GM21619 (cell line): ENCODE results near the gene GMDS.

ENCODE experiments used
- ATAC-seq: cut with Tn5 transposase; IDR thresholded peaks from one replicate; pipeline ENCODE4 v1.9.1; 2021; ENCODE audit not compliant: unreplicated experiment

The GMDS gene

GRCh38 chr6:1786455-1787453, 458.7 kb downstream of the GMDS start:
- ATAC-seq: no peak

GRCh38 chr6:1784422-1784884, 461.0 kb downstream of the GMDS start:
- no peak for ATAC-seq

DNA sequence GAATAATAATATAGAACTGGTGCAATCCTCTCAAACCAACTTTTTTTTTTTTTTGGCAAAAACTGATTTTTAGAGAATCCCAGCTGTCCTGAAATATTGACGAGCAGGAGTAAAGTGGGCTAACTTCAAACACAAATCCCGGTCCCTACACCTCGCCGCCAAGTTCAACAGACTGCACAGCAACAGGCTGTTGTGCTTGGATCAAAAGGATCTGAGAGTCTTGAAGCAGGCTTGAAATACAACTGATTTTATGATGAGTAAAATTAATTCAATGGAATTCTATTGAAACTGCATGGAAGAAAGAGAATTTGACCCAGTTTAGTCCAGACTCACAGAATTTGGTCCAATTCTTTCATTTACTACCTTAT, 463.6 kb downstream of the GMDS start:
- no peak for ATAC-seq

GRCh38 chr6:1781152-1781816, 464.1 kb downstream of the GMDS start:
- ATAC-seq: no peak

DNA sequence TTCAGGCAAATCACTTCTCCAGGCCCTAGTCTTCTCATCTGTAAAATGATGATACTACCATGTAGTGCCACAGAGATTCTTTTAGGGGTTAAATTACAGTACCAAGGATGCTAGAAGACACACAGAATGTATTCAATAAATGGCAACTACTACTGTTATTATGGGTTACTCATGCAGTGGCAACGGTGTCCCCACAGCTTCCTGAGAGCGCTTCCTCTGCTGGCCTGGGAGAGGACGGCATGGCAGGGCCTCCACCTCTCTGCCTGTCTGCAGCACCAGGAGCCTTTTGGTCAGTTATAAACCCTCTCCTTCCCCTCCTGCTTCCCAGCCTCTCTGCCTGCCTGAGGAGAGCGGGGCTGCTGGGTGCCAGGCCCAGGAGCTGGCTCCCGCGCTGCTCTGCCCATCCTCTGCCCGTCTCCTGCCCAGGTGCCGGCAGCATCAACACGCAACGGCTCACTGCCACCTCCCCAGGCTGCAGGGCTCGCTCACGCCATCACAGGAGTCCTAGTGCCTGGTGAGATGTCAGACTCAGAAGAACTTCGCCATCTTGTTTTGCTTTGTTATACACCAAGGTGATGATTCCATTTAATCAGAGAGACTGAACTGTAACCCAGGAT, 465.0 kb downstream of the GMDS start:
- no peak for ATAC-seq

DNA sequence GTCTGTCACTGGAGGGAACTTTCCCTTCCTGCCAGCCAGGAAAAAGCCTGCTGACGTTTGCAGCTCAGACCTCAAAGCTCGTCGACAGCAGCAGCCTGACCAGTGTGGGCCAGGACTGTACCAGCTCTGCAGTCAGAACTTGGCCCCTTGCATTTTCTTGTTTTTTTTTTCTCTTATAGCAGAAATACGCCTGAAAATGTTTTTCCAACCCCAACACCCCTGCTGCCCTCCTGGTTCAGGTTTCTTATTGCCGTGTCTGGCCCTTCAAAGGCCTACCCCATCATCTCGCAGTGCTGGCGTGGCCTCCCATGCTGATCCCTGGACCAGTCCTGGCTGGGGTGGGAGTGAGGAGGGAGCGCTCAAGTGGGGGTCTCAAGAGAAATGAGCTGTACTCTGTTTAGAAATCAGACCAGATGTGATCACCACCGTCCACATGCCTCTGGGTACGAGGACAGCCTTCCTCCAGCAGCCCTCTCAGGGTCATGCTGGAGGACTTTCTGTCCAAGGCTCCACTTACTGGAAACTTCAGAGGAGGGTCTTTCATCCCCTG, 466.6 kb downstream of the GMDS start:
- ATAC-seq: no peak

DNA sequence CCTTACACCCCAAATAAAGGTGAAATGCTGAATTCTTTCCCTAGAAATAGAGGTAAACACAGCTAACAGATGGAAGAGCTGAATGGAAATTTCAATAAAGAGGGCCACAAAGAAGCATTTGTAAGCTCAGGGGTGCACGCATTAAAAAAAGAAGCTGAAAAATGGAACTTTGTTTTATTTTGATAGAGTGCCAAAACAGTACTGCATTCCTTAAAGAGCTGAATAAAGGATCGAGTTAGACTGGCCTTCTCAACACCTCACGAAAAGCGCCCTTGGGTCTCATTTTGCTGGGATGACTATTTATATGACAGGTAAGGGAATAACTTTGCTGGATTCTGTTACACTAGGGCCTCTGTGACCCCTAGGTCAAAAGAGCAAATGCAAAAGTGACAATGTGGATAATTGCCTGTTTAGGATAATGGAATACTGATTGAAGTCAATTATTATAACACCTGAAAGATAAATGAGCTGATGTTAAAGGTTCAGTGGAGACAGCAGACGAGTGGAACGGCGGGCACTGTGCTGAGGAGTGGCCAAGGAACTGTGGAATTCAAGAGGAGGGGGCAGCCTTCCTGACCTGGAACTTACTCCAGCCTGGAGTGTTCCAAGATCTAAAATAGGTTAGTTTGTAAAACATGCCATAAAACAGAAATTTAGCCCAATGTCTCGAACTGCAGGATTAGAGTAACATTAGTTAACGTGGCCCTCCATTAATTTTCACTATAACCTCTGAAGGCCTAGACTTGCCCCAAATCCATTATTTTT, 467.3 kb downstream of the GMDS start:
- no peak for ATAC-seq

DNA sequence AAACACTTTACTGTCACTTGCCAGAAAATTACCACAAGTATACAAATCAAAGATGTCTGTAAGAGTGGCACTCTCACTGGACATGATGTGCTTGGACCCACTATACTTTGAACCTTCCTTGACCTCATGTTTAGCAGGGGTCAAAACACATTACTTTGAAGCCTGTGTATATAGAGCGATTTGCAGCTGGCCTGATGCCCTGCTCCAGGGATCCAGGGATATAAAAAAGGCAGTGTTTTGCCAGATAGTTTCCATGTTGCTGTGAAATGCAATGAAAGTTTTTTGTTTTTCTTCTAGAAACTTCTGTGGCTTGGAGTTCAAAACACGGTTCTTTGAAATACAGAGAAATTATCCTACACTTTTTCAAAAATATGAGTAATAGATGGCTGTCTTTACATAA, 470.0 kb downstream of the GMDS start:
- ATAC-seq: no peak

GRCh38 chr6:1774226-1774915, 471.0 kb downstream of the GMDS start:
- ATAC-seq: no peak

DNA sequence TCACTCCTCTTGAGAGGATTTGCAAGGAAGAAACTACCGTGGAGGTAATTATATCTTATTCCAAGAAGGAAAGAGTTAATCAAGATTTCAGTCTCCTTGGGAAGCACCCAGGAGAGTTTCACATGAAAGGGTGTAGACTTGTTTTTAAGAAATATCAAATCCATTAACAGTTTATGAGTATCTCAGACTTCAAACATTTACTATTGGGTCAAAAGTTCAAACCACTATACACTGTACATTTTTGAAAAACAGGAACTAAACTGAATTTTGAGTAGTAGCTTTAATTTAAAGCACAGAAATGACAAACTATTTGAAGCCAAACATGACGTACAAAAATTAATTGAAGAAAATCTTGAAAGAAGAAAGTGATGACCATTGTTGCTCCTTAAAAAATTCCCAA, 471.7 kb downstream of the GMDS start:
- ATAC-seq: no peak

DNA sequence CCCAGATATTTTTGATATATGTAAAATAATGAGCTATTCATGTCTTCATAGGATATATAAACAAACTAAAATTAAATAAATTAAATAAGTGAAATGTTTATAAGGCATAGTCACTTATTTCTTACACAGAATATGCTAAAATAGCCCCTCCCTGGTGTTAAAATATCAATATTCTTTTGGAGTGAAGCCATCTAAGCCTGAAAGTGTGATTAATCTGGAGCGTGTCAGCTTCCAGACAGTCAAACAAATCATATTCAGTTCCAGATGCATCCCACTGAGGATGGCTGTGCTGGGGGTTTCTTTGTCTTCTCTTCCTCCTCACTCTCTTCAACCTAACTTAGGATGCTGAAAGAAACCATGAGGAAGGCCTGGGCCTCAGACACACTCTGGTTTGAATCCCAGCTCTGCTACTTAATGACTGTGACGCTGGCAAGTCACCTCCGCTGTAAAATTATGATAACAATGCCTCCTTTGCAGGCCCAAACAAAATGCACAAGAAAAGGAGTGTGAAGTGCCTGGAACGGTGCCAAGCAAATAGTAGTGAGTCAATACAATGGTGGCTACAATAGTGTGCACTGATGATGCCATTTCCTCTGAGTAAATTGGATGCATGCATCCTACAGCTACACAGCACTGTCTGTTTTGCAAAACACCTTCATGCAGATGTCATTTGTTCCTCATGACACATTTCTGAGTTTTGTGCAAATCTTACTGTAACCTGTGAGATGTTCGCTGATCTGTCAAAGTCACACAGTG, 474.3 kb downstream of the GMDS start:
- no peak for ATAC-seq

- peak; percentile 65 for ATAC-seq
These were observed 475.0 kb downstream of the GMDS start for GRCh38 chr6:1770435-1770843.

- no peak for ATAC-seq
These were observed 477.7 kb downstream of the GMDS start for GRCh38 chr6:1767481-1768246.

- ATAC-seq: no peak
These were observed 478.8 kb downstream of the GMDS start for GRCh38 chr6:1766654-1767053.

DNA sequence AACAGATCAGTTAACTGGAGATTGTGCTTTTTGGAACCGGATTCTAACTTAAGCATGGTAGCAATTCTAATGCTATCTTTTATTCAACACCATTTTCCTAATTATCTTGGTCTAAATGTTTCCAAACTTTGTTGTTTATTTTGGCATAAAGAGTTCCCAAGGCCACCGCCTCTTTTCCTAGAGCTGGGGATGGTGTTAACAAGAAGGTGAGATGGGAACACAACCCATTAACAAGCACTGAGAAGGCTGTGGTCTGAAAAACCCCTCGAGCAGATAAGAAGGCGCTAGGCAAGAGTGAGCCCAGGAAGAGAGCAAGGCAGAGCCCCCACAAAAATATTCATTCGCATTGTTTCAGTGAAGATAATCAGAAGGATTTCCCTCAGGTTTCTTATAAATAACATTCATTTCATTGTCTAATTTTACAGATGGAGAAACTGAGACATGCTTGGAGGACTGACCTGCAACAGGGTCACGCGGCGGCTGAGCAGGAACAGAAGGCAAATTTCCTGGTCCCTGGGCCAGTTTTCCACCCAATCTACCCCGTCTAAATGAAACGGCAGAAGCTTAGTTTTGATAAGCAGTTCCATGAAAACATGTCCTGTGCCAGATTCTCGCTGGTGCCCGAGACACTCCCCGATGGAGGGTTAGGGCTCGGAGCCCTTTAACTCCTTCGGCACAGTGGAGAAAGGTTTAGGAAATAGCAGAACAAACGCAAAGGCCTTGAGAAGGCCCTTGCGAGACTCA, 480.1 kb downstream of the GMDS start:
- ATAC-seq: no peak

DNA sequence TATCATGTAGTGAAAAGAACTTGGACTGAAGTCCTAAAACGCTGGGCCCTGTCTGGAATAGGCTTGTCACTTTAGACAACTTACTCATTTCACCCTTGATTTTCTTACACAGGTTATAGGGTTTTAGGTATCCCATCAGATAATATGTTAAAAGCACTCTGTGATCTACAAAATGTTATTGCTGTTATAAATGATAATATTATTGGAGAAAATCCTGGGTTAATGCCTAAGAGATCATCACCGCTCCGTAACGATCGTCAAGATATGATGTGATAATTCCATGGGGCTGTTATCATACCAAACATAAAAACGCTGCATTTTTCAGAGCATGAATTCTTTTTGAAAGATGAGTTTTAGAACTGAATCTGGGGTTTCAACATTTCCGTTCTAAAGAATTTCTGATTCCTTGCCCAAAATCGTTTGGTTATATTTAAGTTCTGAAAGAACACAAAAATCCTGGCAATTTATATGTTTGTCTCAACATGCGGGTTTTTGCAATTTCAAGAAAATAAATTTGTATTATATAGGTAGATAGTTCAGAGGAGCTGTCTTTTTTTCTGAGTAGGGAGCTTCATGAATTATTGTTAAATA, 480.9 kb downstream of the GMDS start:
- ATAC-seq: no peak

- no peak for ATAC-seq
These were observed 482.0 kb downstream of the GMDS start for GRCh38 chr6:1763404-1763803.

DNA sequence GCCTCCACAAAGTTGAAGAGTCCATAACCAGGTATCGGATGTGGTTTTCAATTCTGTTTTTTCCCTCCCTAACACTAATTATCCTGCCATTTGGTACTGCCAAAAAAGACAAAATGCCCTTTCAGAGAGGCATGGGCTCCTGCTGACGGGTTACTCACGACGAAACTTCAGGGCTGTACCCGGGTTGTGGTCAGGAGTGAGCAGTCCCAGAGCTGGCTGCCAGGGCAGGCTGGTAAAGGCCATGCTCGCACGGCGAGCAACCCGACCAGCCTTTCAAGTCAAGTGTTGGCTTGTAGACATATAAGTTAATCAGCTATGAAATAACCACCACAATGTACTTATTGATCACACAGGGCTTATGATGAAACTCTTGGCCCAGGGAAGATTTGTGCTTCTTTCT, 483.2 kb downstream of the GMDS start:
- ATAC-seq: no peak
